Fibroblast of skin of right quadriceps (primary cell): ENCODE results near the gene MEF2B.

Experiments used
- DNase-seq: peaks from one replicate; pipeline ENCODE4 v3.0.0-alpha.2; 2013

MEF2B gene

DNA sequence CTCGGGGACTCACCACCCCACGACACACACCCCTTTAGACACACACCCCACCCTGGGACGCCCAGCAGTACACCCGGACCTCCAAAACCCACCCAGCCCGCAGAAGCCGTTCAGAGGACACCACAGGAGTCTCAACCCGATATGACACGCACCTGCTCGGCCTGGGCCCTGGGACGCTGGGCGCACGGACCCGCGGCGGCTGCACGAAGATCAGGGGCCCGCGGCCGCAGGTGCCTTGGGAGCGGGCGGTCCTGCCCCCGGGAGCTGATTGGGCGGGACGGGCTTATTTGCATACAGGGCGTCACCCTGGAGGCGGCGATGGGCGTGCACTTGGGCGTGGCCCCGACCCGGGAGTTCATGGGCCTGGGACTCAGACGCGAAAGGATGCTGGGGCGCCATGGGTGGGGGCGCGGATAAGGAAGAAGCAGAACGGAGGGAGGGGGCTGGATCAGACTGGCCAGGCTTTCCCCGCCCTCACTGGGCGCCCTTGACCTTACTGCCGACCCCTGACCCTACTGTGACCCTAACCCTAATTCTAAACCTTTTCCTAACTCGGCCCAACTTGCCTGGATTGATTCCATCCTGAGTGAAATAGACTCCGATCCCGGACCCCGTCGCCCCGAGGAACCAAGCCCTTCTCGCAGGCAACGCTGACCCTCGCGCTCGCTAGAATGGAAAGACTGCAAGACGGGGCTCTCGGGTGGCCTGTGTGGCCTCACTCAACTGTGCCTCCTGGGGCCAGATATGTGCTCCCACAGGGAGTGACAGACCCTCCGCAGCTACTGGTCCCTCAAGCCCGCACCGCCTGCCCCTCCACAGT lies at the start of gene MEF2B:
MEF2B (minus strand) TSS at position 211 of the 820 bp plus-strand sequence. CDS start 19,528 bp downstream, outside the sequence.
- peak; percentile 53 for DNase-seq

DNA sequence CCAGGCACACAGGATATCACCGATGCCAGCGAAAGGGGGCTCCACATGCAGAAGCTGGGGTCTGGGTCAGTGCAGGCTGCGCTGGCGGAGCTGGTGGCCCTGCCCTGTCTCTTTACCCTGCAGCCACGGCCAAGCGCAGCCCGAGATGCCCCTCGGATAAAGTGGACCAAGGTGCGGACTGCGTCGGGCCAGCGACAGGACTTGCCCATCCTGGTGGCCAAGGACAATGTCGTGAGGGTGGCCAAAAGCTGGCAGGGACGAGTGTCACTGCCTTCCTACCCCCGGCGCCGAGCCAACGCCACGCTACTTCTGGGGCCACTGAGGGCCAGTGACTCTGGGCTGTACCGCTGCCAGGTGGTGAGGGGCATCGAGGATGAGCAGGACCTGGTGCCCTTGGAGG lies 48.8 kb upstream of the MEF2B start:
- DNase-seq = no peak

DNA sequence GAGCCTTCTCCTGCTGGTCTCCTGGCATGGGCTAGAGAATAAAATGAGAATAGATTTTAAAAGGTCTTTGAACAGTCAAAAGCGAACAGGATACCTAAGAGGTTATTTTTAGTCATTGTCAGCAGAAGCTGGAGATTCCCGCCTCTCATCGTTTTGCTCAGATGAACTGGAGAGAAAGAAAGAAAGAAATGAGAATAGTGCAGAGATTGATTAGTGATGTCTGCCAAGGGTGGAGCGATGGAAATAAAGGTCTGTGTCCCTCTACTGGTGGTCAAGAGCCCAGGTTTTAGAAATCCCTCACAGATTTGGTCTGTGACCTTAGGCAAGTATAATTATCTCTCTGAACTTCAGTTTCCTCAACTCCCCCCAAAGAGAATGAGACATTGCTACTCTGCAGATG lies 47.0 kb upstream of the MEF2B start:
- peak; percentile 12 for DNase-seq

DNA sequence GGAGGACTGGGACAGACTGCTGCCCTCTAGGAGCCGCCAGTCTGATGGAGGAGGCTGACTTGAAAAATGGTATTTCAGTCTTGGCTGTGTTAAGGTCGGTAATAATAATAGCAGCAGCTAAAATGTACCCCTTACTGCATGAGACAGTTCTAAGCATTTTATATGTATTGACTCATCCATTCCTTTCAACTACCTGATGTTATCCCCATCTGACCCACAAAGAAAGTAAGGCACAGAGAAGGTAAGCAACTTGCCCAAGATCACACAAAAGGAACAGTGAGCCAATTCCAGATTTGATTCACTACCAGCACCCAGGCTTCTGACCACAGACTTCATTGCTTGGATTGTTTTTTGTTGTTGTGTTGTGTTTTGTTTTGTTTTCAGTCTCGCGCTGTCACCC lies 45.7 kb upstream of the MEF2B start:
- DNase-seq = no peak

DNA sequence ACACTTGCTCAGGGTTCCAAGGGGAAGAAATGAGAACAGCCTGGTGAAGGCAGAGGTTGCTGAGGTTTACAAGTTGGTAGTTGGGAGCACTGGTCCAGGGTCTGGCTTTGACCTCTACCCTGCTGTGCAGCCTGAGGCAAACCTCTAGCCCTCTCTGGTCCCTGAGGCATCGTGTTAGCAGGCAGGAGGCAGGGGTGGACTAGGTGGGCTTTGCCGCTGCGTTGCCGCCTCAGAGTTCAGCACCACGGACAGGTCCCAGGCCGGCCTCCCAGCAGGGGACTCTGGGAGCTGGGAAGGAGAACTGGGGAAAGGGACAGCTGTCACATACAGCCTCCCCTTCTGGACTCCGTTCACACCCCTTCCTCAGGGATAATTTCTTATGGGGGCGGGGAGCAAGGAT lies 44.8 kb upstream of the MEF2B start:
- DNase-seq = peak; percentile 39

DNA sequence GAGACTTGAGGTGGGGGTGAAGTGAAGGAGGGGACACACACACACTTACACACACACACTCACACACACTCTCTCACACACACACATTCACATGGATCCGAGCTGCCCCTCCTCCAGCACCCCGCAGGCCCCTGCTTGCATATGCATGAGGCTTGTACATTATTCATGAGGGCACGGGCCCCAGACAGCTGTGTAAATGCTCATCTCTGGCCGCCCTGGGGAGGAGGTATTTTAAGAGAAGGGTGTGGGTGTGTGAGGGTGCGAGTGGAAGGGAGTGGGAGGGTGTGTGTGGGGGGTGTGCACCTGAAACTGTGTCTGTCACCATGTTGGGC lies 44.1 kb upstream of the MEF2B start:
- DNase-seq = no peak

DNA sequence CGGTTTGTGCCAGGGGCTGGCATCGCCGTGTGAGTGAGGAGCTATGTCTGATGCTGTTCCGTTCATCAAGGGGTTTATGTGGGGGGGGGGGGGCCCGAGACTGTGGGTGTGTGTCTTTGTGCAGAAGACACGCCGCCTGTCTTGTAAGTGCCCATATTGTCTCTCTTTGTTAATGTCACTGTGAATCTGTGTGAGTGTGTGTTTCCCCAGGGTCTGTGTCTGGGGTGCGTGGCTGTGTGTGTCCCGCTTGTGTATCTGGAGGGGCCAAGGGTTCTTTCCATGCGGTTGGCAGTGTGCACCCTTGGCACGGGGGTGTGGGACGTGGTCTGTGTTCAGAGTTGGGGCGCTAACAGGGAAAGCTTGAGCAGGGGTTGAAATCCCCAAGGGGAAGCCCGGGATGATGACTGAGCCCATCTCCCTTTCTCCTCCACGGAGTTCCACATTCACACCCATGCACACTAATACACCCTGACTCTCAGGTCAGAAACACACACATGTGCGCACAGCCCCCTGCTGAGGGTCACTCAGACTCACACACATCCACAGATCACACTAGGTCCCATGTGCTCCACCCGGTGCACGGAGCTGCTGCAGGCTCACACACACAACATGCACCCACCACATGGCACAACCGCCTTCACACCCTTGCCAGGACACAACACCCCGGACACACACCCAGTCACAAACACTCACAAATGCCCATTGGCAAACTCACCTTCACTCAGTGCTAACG lies 43.5 kb upstream of the MEF2B start:
- no peak for DNase-seq

DNA sequence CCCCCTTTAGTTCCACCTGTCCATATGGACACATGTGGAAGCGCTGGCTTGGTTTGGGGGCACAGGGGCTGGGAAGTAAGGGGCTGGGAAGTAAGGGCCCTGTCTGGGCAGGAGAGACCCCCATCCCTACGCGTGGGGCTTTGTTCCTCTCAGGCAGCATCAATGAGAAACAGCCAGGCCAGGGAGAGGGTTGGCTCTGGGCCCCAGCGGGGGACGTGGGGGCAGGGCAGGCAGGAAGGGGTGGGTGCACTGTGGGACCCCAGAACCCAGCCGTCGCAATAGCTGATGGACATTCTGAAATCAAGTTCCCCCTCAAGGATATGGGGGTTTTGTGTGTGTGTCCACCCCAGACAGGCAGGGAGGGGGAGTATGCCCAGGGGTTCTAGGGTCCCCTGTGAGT lies 42.9 kb upstream of the MEF2B start:
- DNase-seq = no peak

DNA sequence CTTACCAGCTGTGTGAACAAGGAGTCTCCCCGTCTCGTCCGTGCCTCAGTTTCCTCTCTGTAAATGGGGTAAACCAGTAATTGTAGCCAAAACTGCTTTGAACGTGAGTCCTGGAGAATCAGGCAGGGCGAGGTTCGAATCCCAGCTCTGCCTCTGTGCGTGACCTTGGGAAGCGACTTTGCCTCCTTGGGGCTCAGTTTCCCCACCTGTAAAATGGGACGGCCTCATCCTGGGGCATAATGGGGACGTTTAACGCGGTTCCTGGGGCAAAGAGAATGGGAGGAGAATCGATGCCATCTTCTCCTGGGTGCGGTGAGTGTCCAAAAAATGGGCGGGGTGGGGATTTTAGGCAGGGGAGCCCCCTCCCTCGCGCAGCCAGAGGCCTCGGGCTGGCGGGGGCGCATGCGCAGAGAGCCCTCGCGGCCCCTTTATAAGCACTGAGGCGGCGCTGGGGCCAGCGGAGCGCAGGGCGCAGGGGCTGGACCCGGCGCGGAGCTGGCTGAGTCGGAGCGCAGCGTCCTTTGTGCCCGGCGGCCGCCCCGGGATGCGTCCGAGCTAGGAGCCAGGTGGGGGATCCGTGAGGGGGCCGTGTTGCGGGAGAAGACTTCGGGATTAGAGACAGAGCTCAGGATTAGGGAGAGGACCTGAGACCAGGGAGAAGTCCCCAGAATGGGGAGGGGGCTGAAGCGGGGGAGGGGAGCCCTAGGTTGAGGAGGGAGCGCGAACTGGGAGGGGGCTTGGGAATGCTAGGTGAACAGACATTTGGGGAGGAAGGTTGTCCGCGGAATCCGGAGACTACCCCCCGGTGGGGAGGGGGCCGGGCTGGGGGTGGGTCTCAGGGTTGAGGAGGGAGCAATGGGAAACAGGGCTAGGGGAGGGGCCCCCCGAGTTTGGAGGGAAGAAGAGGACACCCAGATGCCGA lies 41.7 kb upstream of the MEF2B start, which contains the start of gene NCAN:
NCAN (plus strand) TSS at position 460 of the 922 bp plus-strand sequence. CDS start 4,996 bp downstream, outside the sequence.
- no peak for DNase-seq

DNA sequence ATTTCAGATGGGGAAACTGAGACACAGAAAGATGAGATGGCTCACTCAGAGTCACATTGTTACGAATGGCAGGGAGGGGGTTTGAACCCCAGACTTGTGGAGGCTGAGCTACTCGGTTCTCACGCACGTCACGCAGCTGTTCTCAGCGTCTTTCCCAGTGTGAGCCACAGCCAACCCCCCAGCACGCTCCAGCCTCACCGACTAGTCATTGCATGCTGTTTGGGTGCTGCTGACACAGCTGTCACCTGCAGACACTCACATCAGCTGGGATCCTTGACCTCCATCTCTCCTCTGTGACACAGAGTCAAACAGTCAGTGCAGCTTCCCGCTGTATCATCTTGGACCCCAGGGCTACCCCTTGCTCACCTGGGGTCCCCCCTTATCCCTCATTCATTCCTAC lies 39.3 kb upstream of the MEF2B start:
- no peak for DNase-seq

DNA sequence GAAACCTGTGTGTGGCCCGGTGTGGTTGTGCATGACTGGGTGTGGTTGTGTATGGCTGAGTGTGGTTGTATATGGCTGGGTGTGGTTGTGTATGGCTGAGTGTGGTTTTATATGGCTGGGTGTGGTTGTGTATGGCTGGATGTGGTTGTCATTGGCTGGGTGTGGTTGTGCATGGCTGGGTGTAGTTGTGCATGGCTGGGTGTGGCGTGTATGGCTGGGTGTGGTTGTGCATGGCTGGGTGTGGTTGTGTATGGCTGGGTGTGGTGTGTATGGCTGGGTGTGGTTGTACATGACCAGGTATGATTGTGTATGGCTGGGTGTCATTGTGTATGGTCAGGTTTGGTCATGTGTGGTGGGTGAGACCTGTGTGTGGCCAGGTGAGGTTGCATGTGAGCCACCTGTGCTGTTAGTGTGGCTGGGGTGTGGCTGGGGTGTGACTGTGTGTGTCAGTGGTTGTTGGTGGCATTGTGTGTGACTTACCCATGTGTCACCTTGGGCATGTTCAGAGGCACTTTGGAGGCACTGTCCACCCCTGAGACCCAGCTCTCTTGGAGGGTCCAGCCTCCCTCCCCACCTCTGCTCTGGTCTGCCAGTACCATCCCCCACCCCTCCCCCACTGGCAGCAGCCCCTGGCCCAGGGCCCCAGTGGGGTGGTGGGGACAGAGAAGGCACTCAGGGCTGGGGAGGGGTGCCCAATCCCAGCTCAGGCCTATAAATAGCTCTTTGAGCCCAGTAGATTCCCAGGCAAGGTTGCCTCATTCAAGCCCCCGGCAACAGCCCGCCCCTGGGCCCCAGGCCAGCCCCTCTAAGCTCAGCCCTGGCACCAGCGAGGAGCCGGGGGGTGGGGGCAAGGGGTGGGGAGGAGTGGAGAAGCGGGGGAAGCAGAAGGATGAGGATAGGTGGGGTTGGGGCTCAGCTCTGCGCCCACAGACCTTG lies 37.8 kb upstream of the MEF2B start:
- DNase-seq = no peak

DNA sequence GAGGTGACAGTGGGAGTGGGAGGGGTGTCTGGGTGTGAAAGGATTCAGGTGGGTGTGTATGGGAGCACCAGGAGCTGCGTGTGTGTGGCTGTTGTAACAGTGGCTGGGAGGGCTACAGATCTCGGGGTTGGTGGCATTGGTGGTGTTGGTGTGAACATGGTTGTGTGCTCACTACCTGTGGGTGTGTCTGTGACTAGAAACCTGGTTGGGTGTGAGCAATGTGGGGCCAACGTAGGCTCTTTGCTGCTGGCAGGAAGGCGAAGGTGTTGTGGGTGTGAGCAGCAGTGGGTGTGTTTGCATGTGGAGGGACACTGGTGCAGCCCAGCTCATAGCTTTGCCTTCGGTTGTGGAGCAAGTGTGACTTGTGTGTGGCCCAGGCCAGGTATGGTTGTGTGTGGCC lies 36.9 kb upstream of the MEF2B start:
- no peak for DNase-seq

DNA sequence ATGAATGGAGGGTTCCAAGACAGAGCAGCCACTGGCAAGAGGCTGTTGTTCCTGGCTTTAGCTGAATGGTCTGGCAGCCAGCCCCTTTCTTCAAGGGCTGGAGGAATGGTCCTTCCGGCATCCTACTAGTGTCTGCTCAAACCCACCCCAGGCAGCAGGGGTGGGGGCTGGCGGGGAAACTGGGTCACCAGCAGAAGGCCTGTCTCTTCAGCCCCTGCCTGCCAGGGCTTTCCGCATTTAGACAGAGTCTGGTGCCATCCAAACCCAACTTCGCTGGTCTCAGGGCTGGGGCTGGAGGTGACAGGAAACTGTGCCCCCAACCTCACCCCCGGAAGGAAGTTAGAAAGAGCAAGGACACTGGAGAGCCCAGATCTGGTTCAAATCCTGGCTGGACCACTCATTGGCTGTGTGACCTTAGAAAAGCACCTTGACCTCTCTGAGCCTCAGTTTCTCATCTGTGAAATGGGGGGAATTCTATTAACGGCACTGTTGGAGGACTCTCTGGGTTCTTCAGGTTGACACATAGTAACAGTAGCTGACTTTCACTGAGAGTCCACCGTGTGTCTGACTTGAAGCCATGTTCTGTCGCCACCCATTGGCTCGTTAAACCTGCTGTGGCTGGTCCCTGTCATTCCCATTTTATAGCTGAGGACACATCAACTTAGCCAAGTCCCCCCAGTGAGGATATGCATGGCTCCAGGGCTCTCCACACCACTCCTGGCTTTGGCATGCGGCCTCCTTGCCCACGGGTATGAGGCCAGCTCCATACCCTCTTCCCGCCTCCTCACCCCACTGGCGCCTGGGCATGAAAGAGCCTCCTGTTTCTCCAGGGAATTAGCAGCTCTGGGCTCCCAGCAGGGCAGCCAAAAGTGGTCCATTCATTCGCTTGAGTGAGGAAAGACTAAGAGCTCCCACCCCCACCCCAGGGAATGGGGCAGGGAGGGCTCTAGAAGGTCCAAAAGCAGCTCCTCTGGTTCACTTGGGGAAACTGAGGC lies 35.6 kb upstream of the MEF2B start:
- no peak for DNase-seq

DNA sequence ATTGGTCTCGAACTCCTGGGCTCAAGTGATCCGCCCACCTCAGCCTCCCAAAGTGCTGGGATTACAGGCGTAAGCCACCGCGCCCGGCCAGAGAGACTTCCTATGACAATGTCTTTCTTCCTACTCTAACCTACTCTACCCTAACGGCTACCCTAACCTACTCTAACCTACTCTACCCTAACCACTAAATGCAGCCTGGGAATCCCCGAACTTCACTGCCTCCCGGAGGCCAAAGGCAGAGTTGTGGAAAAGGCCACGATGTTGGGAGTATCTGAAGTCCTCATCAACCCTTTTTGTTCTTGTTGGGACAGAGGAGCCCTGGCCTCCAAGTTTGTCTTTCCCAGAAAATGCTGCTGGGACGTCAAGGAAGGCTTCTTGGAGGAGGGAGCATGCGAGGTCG lies 34.1 kb upstream of the MEF2B start:
- no peak for DNase-seq

DNA sequence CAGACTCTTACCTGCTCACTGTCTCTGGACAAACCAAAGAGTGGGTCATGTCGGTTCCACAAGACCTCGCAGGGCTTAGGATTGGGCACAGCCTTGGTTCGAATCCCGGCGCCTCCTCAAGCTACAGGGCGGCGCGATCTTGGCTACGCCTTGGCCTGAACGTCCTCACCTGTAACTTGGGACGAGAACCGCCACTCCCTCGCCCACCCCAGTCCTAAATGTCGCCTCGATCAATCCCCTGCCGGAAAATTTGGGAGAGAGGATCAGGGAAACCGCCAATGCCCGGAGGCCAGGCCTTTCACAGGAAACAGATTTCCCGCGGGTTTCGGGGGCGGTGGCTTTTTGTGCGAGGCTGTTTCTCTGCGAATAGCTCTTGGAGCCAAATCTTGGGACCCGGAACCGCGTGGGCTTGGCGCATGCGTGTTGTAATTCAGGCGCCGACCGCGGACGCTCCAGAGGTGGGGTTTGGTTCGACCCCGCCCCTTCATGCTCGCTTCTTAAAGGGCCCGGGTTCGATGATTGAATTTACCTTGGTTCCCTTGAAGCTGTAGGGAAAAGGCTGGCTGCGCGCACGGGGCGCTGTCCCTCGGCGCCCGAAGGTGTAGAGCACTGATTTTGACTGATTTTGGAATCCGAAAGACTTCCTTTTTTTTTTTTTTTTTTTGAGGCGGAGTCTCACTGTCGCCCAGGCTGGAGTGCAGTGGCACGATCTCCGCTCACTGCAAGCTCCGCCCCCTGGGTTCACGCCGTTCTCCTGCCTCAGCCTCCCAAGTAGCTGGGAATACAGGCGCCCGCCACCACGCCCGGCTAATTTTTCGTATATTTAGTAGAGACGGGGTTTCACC lies 33.2 kb upstream of the MEF2B start, which contains the start of gene NR2C2AP:
NR2C2AP (minus strand) TSS at position 403 of the 845 bp plus-strand sequence; CDS start at position 49, 354 bp downstream.
- peak; percentile 86 for DNase-seq

DNA sequence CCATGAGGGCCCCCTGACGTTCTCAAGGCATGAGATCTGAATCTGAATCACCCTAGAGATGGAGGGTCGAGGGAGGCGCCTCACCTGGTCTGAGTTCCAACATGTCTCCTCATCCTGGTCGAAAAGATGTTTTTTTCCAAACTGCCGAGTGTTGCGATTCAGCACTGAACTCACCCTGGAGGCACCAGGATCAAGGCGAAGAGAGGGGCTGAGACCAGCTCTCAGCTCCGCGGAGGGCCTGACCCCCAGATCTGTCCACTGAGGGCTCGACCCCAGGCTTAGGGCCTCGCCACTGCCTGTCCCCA lies 32.6 kb upstream of the MEF2B start:
- no peak for DNase-seq

DNA sequence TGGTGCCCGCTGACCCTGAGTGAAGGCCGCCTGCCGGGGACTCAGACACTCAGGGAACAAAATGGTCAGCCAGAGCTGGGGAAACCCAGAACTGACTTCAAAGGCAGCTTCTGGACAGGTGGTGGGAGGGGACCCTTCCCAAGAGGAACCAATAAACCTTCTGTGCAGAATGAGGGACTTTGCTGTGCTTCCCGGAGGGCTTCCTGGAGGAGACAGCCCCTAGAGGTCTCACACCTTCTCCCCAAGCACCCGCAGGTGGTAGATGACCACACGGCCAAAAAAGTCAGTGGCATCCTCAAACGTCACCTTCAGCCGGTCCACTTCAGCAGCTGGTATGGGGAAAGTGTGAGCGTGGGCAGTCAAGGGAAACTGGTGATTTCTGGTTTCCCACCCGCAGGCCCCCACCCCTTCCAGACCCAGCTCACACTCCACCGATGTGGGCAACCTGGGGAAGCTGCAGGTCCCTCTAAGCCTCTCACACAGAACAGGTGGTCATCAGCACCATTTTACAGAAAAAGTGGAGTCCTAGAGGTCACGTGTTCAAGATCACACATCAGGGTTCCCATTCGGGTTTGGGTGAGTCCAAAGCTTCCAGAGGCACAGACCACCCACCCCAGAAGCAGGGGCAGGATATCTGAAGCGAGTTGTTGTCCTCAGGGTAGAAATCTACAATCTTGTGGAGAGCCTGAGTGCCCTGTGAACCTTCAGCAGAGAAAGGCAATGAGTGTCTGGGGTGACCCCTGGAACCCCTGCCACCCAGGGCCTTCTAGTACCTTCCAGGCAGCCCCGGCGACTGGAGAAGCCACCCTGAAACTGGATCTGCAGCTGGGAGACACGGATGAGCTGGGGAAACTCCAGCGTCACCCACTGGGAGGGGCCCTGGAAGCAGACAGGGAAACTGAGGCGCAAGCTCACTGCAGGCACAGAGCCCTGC lies 31.9 kb upstream of the MEF2B start:
- no peak for DNase-seq

DNA sequence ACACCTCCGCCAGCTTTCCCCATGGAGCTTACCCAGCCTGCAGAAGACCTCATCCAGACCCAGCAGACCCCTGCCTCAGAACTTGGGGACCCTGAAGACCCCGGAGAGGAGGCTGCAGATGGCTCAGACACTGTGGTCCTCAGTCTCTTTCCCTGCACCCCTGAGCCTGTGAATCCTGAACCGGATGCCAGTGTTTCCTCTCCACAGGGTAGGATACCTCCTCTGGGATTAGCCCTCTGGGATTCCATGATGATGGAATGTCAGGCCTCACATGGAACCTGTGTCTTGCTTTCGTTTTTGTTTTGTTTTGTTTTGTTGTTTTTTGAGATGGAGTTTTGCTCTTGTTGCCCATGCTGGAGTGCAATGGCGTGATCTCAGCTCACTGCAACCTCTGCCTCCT lies 23.9 kb upstream of the MEF2B start:
- no peak for DNase-seq
